Suprapubic skin (tissue), 4 donors: ENCODE results near the gene ATP6V0D1. TPM values are rescaled to one million over a fixed set of nuclear protein-coding genes. Genes with fewer than 3 reads are reported as not detected.

Experiments used
- DNase-seq, 2 donors: peaks; one replicate each; pipeline ENCODE4 v3.0.0-alpha.2; 2019; ENCODE audit warnings: low spot score in 2 of 2
- H3K27ac ChIP-seq: fragments of 200-600 bp; sonication (generic); one replicate; pipeline ENCODE4 v1.5.1; 2019
- H3K27me3 ChIP-seq: fragments of 200-600 bp; sonication (generic); one replicate; pipeline ENCODE4 v1.5.1; 2019
- H3K36me3 ChIP-seq: fragments of 200-600 bp; sonication (generic); one replicate; pipeline ENCODE4 v1.5.1; 2019
- H3K4me1 ChIP-seq: fragments of 200-600 bp; sonication (generic); one replicate; pipeline ENCODE4 v1.5.1; 2019
- H3K4me3 ChIP-seq: fragments of 200-600 bp; sonication (generic); one replicate; pipeline ENCODE4 v1.5.1; 2019; ENCODE audit warnings: mild to moderate bottlenecking
- H3K9me3 ChIP-seq: fragments of 200-600 bp; sonication (generic); one replicate; pipeline ENCODE4 v1.5.1; 2019
- CTCF ChIP-seq, 2 donors: fragments of 200-600 bp in 1 of 2; fragments of 450-650 bp in 1 of 2; sonication (generic) in 1 of 2; IDR thresholded peaks; one replicate each; pipeline ENCODE4 v1.5.1; 2016 to 2019; ENCODE audit warnings: antibody characterized with exemption in 2 of 2, mild to moderate bottlenecking in 1 of 2, moderate library complexity in 1 of 2
- EP300 ChIP-seq: sonication (generic); formaldehyde crosslinking; IDR thresholded peaks from one replicate; pipeline ENCODE4 v1.6.1; 2017; ENCODE audit warnings: antibody characterized with exemption
- POLR2A ChIP-seq, 2 donors: fragments of 450-650 bp; IDR thresholded peaks; one replicate each; pipeline ENCODE4 v1.6.1; 2017; ENCODE audit warnings: antibody characterized with exemption in 2 of 2, mild to moderate bottlenecking in 2 of 2, moderate library complexity in 2 of 2
- POLR2AphosphoS5 ChIP-seq, 3 donors: sonication (generic); formaldehyde crosslinking; IDR thresholded peaks; one replicate each; pipeline ENCODE4 v1.6.1; 2017; ENCODE audit warnings: antibody characterized with exemption in 3 of 3
- WGBS: methylation state at CpG from one replicate; pipeline ENCODE4 v1.1.5; 2018; 5-methylcytosine and 5-hydroxymethylcytosine counted together
- total RNA-seq, 4 donors: library from RNA; depleted of rRNA; stranded (reverse); fragments of >200 nt; gene quantifications; one replicate each; pipeline ENCODE4 v1.1.0, GENCODE V29; 2016

ATP6V0D1 gene
- total RNA-seq, 4 donors from 2014 or later, result 90.0 to 134 (median 110) TPM

GRCh38 chr16:67482233-67482924 lies 1.4 kb upstream of the ATP6V0D1 start:
- TF ChIP-seq CTCF (IDR thresholded peaks at IDR 0.05) (no peak), POLR2A (IDR thresholded peaks at IDR 0.05) (no peak), EP300 (no peak), POLR2AphosphoS5 (IDR thresholded peaks at IDR 0.05) (no peak)
- Histone ChIP-seq H3K4me1 (peaks cover 52% of the 10 kb centered on the region), H3K9me3 (no peaks in the 10 kb centered on the region), H3K36me3 (peaks cover 11% of the 10 kb centered on the region), H3K4me3 (peak overlapping the region; percentile 73), H3K27ac (peak overlapping the region; percentile 90), H3K27me3 (no peaks in the 10 kb centered on the region)
- no peak for DNase-seq
- 64% methylated on average over 19 of the region's 25 CpGs for WGBS

GRCh38 chr16:67481561-67482232 lies 740 bp upstream of the ATP6V0D1 start:
- TF ChIP-seq EP300 (no peak), POLR2A (IDR thresholded peaks at IDR 0.05) (no peak), POLR2AphosphoS5 (IDR thresholded peaks at IDR 0.05) (no peak), CTCF (IDR thresholded peaks at IDR 0.05) (no peak)
- WGBS, result 8% methylated on average over 17 of the region's 17 CpGs
- no peaks in the 10 kb centered on the region for H3K27me3 ChIP-seq
- H3K27ac ChIP-seq, result peak overlapping the region; percentile 90
- peak overlapping the region; percentile 73 for H3K4me3 ChIP-seq
- peaks cover 54% of the 10 kb centered on the region for H3K4me1 ChIP-seq
- H3K36me3 ChIP-seq, result peaks cover 11% of the 10 kb centered on the region
- DNase-seq, result peak in 1 of 2 donors; percentile 82
- H3K9me3 ChIP-seq, result no peaks in the 10 kb centered on the region

GRCh38 chr16:67477960-67478554 lies 2.9 kb downstream of the ATP6V0D1 start:
- no peak overlapping the region for H3K27ac ChIP-seq
- H3K4me3 ChIP-seq, result no peak overlapping the region
- TF ChIP-seq EP300 (no peak), POLR2A (IDR thresholded peaks at IDR 0.05) (no peak), POLR2AphosphoS5 (IDR thresholded peaks at IDR 0.05) (no peak), CTCF (IDR thresholded peaks at IDR 0.05) (no peak)
- H3K4me1 ChIP-seq, result peaks cover 71% of the 10 kb centered on the region
- no peaks in the 10 kb centered on the region for H3K27me3 ChIP-seq
- no peak for DNase-seq
- no peaks in the 10 kb centered on the region for H3K9me3 ChIP-seq
- WGBS, result 85% methylated on average over 8 of the region's 8 CpGs
- no peaks in the 10 kb centered on the region for H3K36me3 ChIP-seq

- H3K27ac ChIP-seq, result no peak overlapping the region
- DNase-seq, result no peak
- no peaks in the 10 kb centered on the region for H3K36me3 ChIP-seq
- H3K4me3 ChIP-seq, result no peak overlapping the region
- H3K9me3 ChIP-seq, result no peaks in the 10 kb centered on the region
- no peaks in the 10 kb centered on the region for H3K27me3 ChIP-seq
- WGBS, result 90% methylated on average over 11 of the region's 11 CpGs
- H3K4me1 ChIP-seq, result peaks cover 61% of the 10 kb centered on the region
- TF ChIP-seq CTCF (IDR thresholded peaks at IDR 0.05) (no peak), POLR2AphosphoS5 (IDR thresholded peaks at IDR 0.05) (no peak), EP300 (no peak), POLR2A (IDR thresholded peaks at IDR 0.05) (no peak)
Observed at GRCh38 chr16:67474551-67475455, 6.2 kb downstream of the ATP6V0D1 start.
